Activated CD8-positive, alpha-beta memory T cell treated with anti-CD3 and anti-CD28 coated beads for 36 hours (primary cell): Measurements from ENCODE around the gene IL17RE. TPM values are rescaled to one million over a fixed set of nuclear protein-coding genes. Genes with fewer than 3 reads are reported as not detected.

Source experiments
- CTCF ChIA-PET: fragments of 350-600 bp; sonication (Branson Sonifier 250); formaldehyde crosslinking; loops from one replicate; lab custom pipeline; 2021; ENCODE audit warnings: antibody characterized with exemption; lab: Charles Lee
- POLR2A ChIA-PET: fragments of 350-600 bp; sonication (Branson Sonifier 250); formaldehyde crosslinking; loops from one replicate; lab custom pipeline; 2021; ENCODE audit warnings: antibody characterized with exemption; lab: Charles Lee
- total RNA-seq, 2 experiments: library from RNA; stranded (reverse); gene quantifications; one replicate each; pipeline ENCODE4 v1.2.3, GENCODE V29; 2021

IL17RE gene
- total RNA-seq, 2 experiments from 2014 or later: 0.70 to 1.3 TPM

DNA sequence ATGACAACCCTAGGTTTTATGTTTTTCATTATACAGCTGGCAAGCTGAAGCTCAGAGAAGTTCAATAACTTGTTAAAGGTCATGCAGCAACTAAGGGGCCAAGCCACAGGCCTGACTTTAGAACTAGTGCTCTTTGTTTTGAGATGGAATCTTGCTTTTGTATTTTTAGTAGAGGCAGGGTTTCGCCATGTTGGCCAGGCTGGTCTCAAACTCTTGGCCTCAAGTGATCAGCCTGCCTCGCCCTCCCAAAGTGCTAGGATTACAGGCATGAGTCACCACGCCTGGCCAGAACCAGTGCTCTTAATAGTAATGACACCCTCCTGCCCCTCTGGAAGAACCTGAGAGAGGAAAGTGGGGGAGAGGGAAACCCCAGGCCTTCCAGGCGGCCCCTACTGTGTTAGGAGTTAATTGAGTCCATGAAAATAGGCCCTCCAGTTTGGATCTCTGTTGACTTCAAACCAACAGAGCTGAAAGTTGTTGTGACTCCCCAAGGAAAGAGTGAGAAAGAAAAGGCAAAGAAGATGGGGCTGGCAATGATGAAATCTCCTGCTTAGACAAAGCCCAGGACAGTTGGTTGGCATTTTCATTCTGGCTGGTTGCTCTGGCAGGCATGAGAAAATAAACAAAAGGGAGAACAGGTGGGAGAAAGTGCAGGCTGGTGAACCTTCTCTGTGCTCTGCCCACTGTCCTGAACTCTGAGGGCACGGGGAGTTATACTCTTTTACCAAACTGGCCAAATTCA is 53.1 kb downstream of the IL17RE start:
- CTCF ChIA-PET: no interaction called here
- POLR2A ChIA-PET: no interaction called here

GRCh38 chr3:9957214-9957613 is 54.6 kb downstream of the IL17RE start:
- POLR2A ChIA-PET: no interaction called here
- CTCF ChIA-PET: no interaction called here

DNA sequence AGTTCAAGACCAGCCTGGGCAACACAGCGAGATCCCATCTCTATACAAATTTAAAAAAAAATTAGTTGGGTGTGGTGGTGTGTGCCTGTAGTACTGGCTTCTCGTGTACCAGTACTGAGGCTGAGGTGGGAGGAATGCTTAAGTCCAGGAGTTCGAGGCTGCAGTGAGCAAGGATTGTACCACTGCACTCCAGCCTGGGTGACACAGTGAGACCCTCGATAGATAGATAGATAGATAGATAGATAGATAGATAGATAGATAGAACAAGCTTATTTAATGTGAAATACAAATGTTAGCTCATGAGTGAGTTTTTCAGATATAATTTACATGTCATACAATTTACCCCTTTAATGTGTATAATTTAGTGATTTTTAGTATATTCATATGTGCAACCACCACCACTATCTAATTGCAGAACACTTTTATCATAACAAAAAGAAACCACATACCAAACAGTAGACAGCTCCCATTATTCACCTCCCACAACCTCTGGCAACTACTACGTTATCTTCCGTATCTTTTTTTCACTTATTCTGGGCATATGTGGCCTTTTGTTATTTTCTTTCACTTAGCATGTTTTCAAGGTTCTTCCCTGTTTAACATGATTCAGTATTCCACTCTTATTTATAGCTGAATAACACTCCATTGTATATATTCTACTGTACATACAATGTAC is 62.7 kb downstream of the IL17RE start:
- POLR2A ChIA-PET: interaction anchor here (0.6 kb wide), 1 partner anchor 15 kb away, joined by 4 read pairs; no protein-coding TSS in a partner anchor
- CTCF ChIA-PET: interaction anchor here (1.0 kb wide), 2 partner anchors 23 to 265 kb away, joined by 3 read pairs; no protein-coding TSS in a partner anchor

Other genes starting within 250 kb of the IL17RE start
- under 1 TPM; 0.10 to 0.40 TPM for gene CPNE9, start 199.0 kb upstream of the IL17RE start, total RNA-seq
- gene BRPF1, start 171.1 kb upstream of the IL17RE start, total RNA-seq: 10 to 100 TPM; 44.4 to 44.8 TPM
- gene OGG1, start 152.9 kb upstream of the IL17RE start, total RNA-seq: 10 to 100 TPM; 35.3 to 38.6 TPM
- 10 to 100 TPM; 28.3 to 29.5 TPM for gene CAMK1, start 132.9 kb upstream of the IL17RE start, total RNA-seq
- gene TADA3, start 110.4 kb upstream of the IL17RE start, total RNA-seq: 10 to 100 TPM; 57.4 to 58.9 TPM
- gene ARPC4, start 109.8 kb upstream of the IL17RE start, total RNA-seq: 100 to 1,000 TPM; 299 to 300 TPM
- 10 to 100 TPM; 22.2 to 23.0 TPM for gene TTLL3, start 92.6 kb upstream of the IL17RE start, total RNA-seq
- 10 to 100 TPM; 80.4 to 81.3 TPM for gene RPUSD3, start 58.8 kb upstream of the IL17RE start, total RNA-seq
- gene CIDEC, start 22.6 kb upstream of the IL17RE start, total RNA-seq: not detected
- gene JAGN1, start 12.2 kb upstream of the IL17RE start, total RNA-seq: 10 to 100 TPM; 51.8 to 53.3 TPM
- under 1 TPM; 0.19 to 0.27 TPM for gene IL17RC, start 14.2 kb downstream of the IL17RE start, total RNA-seq
- 10 to 100 TPM; 11.7 to 14.1 TPM for gene CRELD1, start 31.0 kb downstream of the IL17RE start, total RNA-seq
- 1 to 10 TPM; 8.3 to 9.4 TPM for gene PRRT3, start 49.6 kb downstream of the IL17RE start, total RNA-seq
- gene EMC3, start 84.0 kb downstream of the IL17RE start, total RNA-seq: 10 to 100 TPM; 50.4 to 55.5 TPM
- 10 to 100 TPM; 67.2 to 71.4 TPM for gene FANCD2, start 123.6 kb downstream of the IL17RE start, total RNA-seq
- gene FANCD2OS, start 205.4 kb downstream of the IL17RE start, total RNA-seq: not detected
- gene BRK1, start 212.8 kb downstream of the IL17RE start, total RNA-seq: 100 to 1,000 TPM in 1 of 2 experiments, 10 to 100 TPM in 1; 99.7 to 101 TPM
- 10 to 100 TPM; 43.2 to 46.5 TPM for gene VHL, start 238.9 kb downstream of the IL17RE start, total RNA-seq